Loucy (cell line): ENCODE measurements around the gene JAG2.

Experiments used
- H2AFZ ChIP-seq: fragments of 200-600 bp; sonication (generic); 2 replicates; pipeline ENCODE4 v1.6.0; 2016; ENCODE audit warnings: antibody characterized with exemption, mild to moderate bottlenecking, low read length, moderate library complexity
- H3F3A ChIP-seq: fragments of 200-600 bp; 2 replicates; pipeline ENCODE4 v1.6.0; 2016; ENCODE audit warnings: antibody characterized with exemption, low read depth, mild to moderate bottlenecking
- H3K27me3 ChIP-seq: fragments of 200-600 bp; sonication (generic); 2 replicates; pipeline ENCODE4 v1.6.1; 2014; ENCODE audit warnings: low read length, mild to moderate bottlenecking; ENCODE audit not compliant: insufficient read depth, poor library complexity, severe bottlenecking
- H3K36me3 ChIP-seq: fragments of 200-600 bp; sonication (generic); 2 replicates; pipeline ENCODE4 v1.6.1; 2016; ENCODE audit warnings: low read length; ENCODE audit not compliant: insufficient read depth
- H3K4me1 ChIP-seq: fragments of 200-600 bp; sonication (generic); 2 replicates; pipeline ENCODE4 v1.5.1; 2014; ENCODE audit warnings: low read length, mild to moderate bottlenecking; ENCODE audit not compliant: insufficient read depth, poor library complexity, severe bottlenecking
- H3K4me2 ChIP-seq: fragments of 200-600 bp; sonication (generic); 2 replicates; pipeline ENCODE4 v1.6.0; 2014; ENCODE audit warnings: antibody characterized with exemption, low read length, low read depth, mild to moderate bottlenecking; ENCODE audit not compliant: poor library complexity, severe bottlenecking
- H3K4me3 ChIP-seq: fragments of 200-600 bp; sonication (generic); 2 replicates; pipeline ENCODE4 v1.5.1; 2014; ENCODE audit warnings: low read length, mild to moderate bottlenecking, mixed read lengths; ENCODE audit not compliant: poor library complexity, severe bottlenecking
- H3K79me2 ChIP-seq: fragments of 200-600 bp; sonication (generic); 2 replicates; pipeline ENCODE4 v1.6.1; 2014; ENCODE audit warnings: low read length; ENCODE audit not compliant: insufficient read depth
- H3K9ac ChIP-seq: fragments of 200-600 bp; sonication (generic); 2 replicates; pipeline ENCODE4 v1.6.0; 2014; ENCODE audit warnings: mild to moderate bottlenecking, low read depth, low read length, moderate library complexity; ENCODE audit not compliant: poor library complexity, severe bottlenecking
- H3K9me2 ChIP-seq: fragments of 200-600 bp; sonication (generic); replicated peaks from 2 replicates; pipeline ENCODE4 v1.6.1; 2016; ENCODE audit warnings: low read depth, low read length, mixed read lengths
- H3K9me3 ChIP-seq: fragments of 200-600 bp; sonication (generic); 2 replicates; pipeline ENCODE4 v1.6.1; 2014; ENCODE audit warnings: mild to moderate bottlenecking, antibody characterized with exemption, low read length, low read depth; ENCODE audit not compliant: insufficient read depth
- H4K20me1 ChIP-seq: fragments of 200-600 bp; sonication (generic); 2 replicates; pipeline ENCODE4 v1.6.0; 2014; ENCODE audit warnings: antibody characterized with exemption, low read length, mild to moderate bottlenecking; ENCODE audit not compliant: insufficient read depth, poor library complexity, severe bottlenecking
- CTCF ChIP-seq: fragments of 200-600 bp; sonication (generic); conservative IDR thresholded peaks from 2 replicates; pipeline ENCODE4 v1.5.1; 2014; ENCODE audit warnings: mild to moderate bottlenecking, antibody characterized with exemption, low read length
- EZH2phosphoT487 ChIP-seq: fragments of 200-600 bp; IDR thresholded peaks from 2 replicates; pipeline ENCODE4 v1.6.1; 2018; ENCODE audit warnings: antibody characterized with exemption, mild to moderate bottlenecking, moderate library complexity, borderline replicate concordance

Gene JAG2

DNA sequence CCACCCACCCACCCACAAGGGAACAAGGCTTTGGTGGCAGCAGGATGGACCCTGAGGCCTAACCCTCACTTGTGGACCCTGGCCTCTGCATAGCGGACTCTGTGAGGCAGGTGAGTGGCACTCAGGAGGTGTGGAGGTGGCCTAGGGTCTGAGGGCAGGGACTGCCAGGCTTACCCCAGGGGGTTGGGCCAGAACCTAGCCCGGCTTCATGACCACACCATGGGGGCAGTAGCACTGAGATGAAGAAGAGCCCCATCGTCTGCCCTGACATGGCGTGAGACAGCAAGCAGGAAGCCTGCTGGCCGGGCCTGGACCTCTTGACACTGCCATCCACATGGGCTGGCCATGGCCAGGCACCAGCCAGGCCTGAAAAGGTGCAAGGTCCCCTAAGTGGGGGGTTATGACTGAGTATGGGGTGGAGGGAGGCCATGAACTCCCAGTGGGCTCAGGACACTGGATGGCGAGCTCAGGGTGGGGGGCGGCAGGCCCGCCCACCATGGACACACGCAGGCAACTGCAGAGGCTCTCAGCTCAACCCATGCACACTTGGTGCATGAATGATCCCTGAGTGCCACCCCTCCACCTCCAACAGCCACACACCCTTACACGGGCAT lies 29.3 kb downstream of the JAG2 start:
- Histone ChIP-seq H3K9me3 (peaks cover 8% of the 10 kb centered on the region; the same call in 1 of the 2 replicates), H3F3A (no peaks in the 10 kb centered on the region), H3K4me1 (no peaks in the 10 kb centered on the region), H3K9ac (no peak overlapping the region), H3K9me2 (no peaks in the 10 kb centered on the region), H3K4me3 (no peak overlapping the region), H4K20me1 (no peaks in the 10 kb centered on the region), H3K36me3 (no peaks in the 10 kb centered on the region), H3K27me3 (no peaks in the 10 kb centered on the region), H3K79me2 (no peaks in the 10 kb centered on the region), H2AFZ (no peak overlapping the region), H3K4me2 (no peak overlapping the region)
- TF ChIP-seq CTCF: no peak
- TF ChIP-seq EZH2phosphoT487: no peak

DNA sequence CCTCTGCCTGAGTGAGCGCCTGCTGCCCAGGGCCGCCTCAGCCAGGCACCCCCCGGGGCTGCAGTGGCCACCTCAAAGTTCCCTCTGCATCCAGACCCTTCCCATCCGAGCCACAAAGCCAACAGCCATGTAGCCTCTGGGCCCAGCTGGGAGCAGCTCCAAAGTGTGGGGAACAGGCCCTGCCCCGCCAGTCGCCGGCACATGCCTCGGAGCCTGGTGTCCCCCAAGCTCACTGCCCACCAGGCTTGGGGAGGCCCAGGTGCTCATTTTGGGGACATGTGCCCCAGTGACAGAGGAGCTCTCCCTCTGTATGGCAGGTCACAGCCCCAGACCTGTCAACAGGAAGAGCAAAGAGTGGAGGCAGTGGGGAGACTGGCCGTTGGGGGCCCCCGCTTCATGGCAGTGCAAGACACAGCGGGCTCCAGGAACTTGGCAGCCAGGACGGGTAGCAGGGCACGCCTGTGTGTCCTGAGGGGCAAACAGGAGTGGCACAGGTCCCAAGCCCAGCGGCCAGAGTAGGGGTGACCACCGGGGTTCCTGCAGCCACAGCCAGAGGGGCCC lies 29.9 kb downstream of the JAG2 start:
- no peak overlapping the region for H3K4me2 ChIP-seq
- no peaks in the 10 kb centered on the region for H4K20me1 ChIP-seq
- no peaks in the 10 kb centered on the region for H3K27me3 ChIP-seq
- no peak overlapping the region for H3K4me3 ChIP-seq
- TF ChIP-seq EZH2phosphoT487: no peak
- no peak for TF ChIP-seq CTCF
- no peaks in the 10 kb centered on the region for H3K79me2 ChIP-seq
- no peaks in the 10 kb centered on the region for H3F3A ChIP-seq
- H2AFZ ChIP-seq: no peak overlapping the region
- H3K9me3 ChIP-seq: peaks cover 8% of the 10 kb centered on the region; the same call in 1 of the 2 replicates
- no peak overlapping the region for H3K9ac ChIP-seq
- no peaks in the 10 kb centered on the region for H3K36me3 ChIP-seq
- H3K9me2 ChIP-seq: no peaks in the 10 kb centered on the region
- H3K4me1 ChIP-seq: no peaks in the 10 kb centered on the region

DNA sequence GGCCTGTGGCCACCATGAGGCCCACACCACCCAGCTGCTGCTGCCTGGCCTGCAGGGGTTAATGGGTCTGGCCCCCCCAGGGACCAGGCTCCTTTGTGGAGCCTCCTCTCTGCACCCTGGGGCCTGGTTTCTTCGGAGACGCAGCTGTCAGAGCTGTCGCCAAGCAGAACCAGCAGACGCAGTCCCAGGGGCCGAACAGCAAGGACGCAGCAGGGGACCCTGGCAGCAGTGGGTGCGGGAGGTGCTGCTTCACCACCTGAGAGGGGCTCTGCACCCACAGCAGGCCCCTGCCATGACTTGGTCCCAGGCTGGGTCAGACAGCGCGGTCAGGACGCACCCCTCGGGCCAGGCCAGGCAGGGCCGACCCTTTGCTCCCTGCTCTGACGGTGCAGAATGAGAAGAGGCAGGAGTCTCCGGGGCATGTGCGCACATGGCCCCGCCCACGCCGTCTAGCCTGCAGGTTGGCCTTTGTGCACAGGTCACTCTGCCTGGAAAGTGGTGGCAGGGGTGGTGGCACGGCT lies 30.5 kb downstream of the JAG2 start:
- peaks cover 3% of the 10 kb centered on the region for H3K4me1 ChIP-seq
- no peaks in the 10 kb centered on the region for H4K20me1 ChIP-seq
- peaks cover 8% of the 10 kb centered on the region; the same call in 1 of the 2 replicates for H3K9me3 ChIP-seq
- H3K36me3 ChIP-seq: no peaks in the 10 kb centered on the region
- no peaks in the 10 kb centered on the region for H3F3A ChIP-seq
- no peak overlapping the region for H3K4me2 ChIP-seq
- no peaks in the 10 kb centered on the region for H3K27me3 ChIP-seq
- no peaks in the 10 kb centered on the region for H3K79me2 ChIP-seq
- H2AFZ ChIP-seq: no peak overlapping the region
- no peak overlapping the region for H3K9ac ChIP-seq
- no peaks in the 10 kb centered on the region for H3K9me2 ChIP-seq
- H3K4me3 ChIP-seq: no peak overlapping the region
- TF ChIP-seq CTCF (no peak), EZH2phosphoT487 (no peak)
